Daoy (cell line): ENCODE measurements around the gene RDH13. TPM values are rescaled to one million over a fixed set of nuclear protein-coding genes. Genes with fewer than 3 reads are reported as not detected.
"Not testable (repeated sequence)": the region's sequence is repeated elsewhere in the genome, so short reads cannot be mapped to it uniquely, and the experiment has no call there.

ENCODE experiments used
- DNase-seq: peaks from one replicate; pipeline ENCODE4 v3.0.0-alpha.2; 2015; ENCODE audit warnings: low read depth
- total RNA-seq: library from RNA; depleted of rRNA; stranded (reverse); fragments of >200 nt; shearing (Covaris generic); gene quantifications from 2 replicates; pipeline ENCODE4 v1.2.3, GENCODE V29; 2014

Gene RDH13
- total RNA-seq, 1 experiment from 2014 or later = 14.1 TPM

GRCh38 chr19:55047951-55048350 lies 15.0 kb downstream of the RDH13 start:
- DNase-seq = no peak

- no peak for DNase-seq
Observed at GRCh38 chr19:55046975-55047622, 15.8 kb downstream of the RDH13 start.

DNA sequence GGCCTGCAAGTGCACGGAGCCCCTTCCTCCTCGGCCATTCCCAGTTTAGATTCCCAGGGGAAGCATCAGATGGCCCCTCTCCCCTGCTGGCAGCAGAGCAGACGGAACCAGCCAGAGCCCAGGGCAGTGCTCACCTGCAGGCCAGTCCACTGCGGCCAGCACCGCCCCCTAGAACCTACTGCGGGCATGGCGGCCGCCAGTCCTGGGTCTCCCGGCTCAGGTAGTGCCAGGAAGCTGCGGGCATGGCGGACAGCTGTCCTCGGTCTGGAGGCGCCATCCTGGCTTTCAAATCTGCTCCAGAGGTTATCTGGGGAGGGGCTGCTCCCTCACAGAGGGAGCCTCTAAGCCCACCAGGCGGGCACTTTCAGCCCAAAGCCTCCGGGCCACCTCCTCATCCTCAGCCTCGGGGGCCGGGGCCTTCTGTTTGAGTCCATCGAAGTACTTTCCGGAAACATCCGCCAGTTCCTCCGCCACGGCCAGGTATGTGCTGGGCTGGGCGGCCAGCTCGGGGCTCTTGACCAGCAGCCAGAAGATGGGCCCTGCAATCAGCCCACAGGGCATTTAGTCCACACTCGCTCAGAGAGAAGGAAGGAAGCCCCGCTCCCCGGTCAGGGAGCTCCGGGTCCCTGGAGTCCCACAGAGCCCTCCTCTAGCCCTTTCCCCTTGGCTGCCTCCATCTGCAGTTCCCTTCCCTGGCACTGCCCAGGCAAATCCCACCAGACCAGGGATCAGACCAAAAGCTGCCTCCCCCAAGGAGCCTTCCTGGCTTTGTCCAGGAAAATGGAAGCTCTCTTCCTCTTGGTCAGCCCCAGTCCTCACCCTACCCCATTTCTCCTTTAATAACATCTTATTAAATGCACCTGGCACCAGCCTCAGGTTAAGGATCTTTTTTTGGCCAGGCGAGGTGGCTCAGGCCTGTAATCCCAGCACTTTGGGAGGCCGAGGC lies 17.9 kb downstream of the RDH13 start:
- DNase-seq = no peak

GRCh38 chr19:55044286-55044685 lies 18.7 kb downstream of the RDH13 start:
- DNase-seq = no peak

- DNase-seq = no peak
Observed at GRCh38 chr19:55042688-55043087, 20.3 kb downstream of the RDH13 start.

GRCh38 chr19:55042344-55042678 lies 20.6 kb downstream of the RDH13 start:
- DNase-seq = no peak

GRCh38 chr19:55041627-55042343 lies 21.2 kb downstream of the RDH13 start:
- no peak for DNase-seq

- no peak for DNase-seq
Observed at GRCh38 chr19:55041244-55041626, 21.7 kb downstream of the RDH13 start.

DNA sequence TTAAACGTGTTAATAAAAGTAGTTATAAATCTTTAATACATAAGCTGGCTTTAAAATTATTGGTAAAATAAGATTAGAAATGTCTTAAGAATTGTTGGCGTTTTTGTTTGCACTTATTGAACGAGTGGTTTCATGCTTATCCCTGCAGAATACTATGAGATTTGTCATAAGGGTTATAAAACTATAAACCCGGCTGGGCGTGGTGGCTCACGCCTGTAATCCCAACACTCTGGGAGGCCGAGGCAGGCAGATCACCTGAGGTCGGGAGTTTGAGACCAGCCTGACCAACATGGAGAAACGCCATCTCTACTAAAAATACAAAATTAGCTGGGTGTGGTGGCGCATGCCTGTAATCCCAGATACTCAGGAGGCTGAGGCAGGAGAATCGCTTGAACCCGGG lies 22.3 kb downstream of the RDH13 start:
- not testable (repeated sequence) for DNase-seq

DNA sequence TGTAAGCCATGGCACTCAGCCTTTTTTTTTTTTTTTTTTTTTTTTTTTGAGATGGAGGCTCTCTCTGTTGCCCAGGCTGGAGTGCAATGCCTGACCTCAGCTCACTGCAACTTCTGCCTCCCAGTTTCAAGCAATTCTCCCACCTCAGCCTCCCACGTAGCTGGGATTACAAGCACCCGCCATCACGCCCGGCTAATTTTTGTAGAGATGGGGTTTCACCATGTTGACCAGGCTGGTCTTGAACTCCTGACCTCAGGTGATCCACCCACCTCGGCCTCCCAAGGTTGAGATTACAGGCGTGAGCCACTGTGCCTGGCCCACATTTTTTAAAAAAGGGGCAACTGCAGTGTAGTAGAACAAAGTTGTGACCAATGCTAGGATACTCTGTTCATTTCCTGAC lies 25.3 kb downstream of the RDH13 start:
- DNase-seq = not testable (repeated sequence)

GRCh38 chr19:55036058-55036457 lies 26.9 kb downstream of the RDH13 start:
- DNase-seq = no peak

GRCh38 chr19:55034751-55035150 lies 28.2 kb downstream of the RDH13 start:
- no peak for DNase-seq

DNA sequence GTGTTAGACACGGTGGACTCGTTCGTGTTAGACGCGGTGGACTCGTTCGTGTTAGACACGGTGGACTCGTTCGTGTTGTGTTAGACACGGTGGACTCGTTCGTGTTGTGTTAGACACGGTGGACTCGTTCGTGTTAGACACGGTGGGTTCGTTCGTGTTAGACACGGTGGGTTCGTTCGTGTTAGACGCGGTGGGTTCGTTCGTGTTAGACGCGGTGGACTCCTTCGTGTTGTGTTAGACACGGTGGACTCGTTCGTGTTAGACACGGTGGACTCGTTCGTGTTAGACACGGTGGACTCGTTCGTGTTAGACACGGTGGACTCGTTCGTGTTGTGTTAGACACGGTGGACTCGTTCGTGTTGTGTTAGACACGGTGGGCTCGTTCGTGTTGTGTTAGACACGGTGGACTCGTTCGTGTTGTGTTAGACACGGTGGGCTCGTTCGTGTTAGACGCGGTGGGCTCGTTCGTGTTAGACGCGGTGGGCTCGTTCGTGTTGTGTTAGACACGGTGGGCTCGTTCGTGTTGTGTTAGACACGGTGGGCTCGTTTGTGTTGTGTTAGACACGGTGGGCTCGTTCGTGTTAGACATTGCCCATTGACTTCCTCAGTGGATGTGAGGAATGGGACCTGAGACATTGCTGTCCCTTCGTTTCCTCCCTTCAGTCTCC lies 29.8 kb downstream of the RDH13 start:
- not testable (repeated sequence) for DNase-seq

DNA sequence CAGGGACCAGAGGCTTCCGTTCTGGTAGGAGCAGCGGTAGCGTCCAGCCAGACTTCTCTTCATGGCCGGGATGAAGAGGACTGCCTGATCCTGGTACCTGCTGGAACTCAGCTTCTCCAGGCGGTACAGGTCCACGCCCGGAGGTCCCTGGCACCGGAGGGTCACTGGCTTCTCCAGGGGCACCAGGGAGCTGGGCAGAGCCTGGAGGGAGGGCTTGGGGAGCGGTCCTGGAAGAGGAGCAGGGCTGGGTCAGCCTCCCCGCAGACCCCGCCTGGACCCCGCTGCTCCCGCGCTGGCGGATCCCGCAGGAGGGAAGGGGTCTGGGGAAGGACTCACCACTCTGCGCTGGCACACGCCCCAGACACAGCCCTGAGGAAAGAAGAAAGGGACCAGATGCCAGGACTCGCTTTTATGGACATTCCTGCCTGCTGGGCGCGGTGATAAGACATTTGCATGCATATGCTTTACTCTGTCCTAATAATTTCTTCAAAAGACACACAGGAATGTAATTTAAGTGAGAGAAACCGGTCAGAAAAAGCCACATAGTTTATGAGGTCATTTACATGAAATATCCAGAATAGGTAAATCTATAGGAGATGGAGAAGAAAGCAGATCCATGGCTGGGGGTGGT lies 30.7 kb downstream of the RDH13 start:
- no peak for DNase-seq

DNA sequence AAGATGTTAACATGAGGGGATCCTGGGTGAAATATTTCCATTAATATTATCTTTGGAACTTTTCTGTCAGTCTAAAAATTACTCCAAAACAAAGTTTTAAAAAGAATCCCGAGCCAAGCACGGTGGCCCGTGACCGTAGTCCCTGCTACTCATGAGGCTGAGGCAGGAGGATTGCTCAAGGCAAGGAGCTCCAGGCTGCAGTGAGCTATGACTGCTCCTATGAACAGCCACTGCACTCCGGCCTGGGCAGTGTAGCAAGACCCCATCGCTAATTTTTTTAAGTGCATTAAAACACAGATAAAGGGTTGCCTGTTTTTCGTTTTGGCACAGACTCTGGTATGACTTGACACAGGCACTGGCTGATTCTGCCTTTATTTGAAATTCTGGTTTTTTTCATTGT lies 31.8 kb downstream of the RDH13 start:
- no peak for DNase-seq

GRCh38 chr19:55028757-55029156 lies 34.2 kb downstream of the RDH13 start:
- no peak for DNase-seq

GRCh38 chr19:55027472-55028337 lies 35.2 kb downstream of the RDH13 start:
- DNase-seq = no peak

- not testable (repeated sequence) for DNase-seq
Observed at GRCh38 chr19:55027140-55027471, 35.8 kb downstream of the RDH13 start.

DNA sequence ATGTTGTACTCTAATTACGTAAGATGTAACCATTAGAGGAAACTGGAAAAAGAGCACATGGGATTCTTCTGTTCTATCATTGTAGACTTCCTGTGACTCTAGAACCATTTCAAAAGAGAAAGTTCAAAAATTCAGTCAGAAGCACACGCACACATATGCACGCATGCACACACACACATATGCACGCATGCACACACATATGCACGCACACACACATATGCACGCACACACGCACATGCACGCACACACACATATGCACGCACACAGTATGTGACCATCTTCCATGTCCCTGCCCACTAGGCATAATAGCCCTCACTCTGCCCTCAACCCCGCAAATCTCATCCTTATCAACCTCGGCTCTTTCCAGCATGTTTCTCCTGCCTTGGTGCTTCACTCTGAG lies 38.8 kb downstream of the RDH13 start:
- DNase-seq = no peak

GRCh38 chr19:55020351-55020750 lies 42.6 kb downstream of the RDH13 start:
- DNase-seq = not testable (repeated sequence)

DNA sequence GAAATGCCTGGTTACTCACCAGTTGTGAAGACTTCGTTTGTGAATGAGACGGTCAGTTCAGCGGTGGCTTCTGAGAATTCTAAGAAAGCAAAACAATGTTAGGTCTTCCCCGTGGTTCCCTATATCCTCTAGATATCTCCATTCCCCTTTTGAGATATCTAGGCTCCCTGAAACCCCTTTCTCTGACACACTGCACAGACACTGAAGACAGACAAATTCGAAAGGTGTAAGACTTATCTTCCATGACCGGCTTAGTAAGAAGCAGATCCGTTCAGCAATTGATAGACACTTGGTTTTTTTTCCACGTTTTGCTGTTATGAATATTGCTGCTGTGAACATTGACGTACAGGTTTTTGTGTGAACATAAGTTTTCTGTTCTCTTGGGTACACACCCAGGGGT lies 44.3 kb downstream of the RDH13 start:
- no peak for DNase-seq
